Suppressor macrophage (primary cell): ENCODE results near the gene UVSSA.
"Not testable (repeated sequence)": the region's sequence is repeated elsewhere in the genome, so short reads cannot be mapped to it uniquely, and the experiment has no call there.

Source experiments
- DNase-seq, 4 experiments: peaks; one replicate each; pipeline ENCODE4 v3.0.0-alpha.2; 2020 to 2022

UVSSA gene

GRCh38 chr4:1378559-1379231, 31.7 kb downstream of the UVSSA start:
- DNase-seq = no peak

- DNase-seq = no peak
These were observed 32.4 kb downstream of the UVSSA start for GRCh38 chr4:1379351-1379781.

GRCh38 chr4:1379801-1380331, 32.9 kb downstream of the UVSSA start:
- DNase-seq = no peak

- DNase-seq = no peak
These were observed 33.6 kb downstream of the UVSSA start for GRCh38 chr4:1380368-1381151.

GRCh38 chr4:1381181-1381621, 34.2 kb downstream of the UVSSA start:
- DNase-seq = no peak

GRCh38 chr4:1381944-1382541, 35.0 kb downstream of the UVSSA start:
- no peak for DNase-seq

- no peak for DNase-seq
These were observed 36.0 kb downstream of the UVSSA start for GRCh38 chr4:1382776-1383727.

- no peak for DNase-seq
These were observed 37.0 kb downstream of the UVSSA start for GRCh38 chr4:1383728-1384591.

- no peak for DNase-seq
These were observed 37.8 kb downstream of the UVSSA start for GRCh38 chr4:1384675-1385372.

GRCh38 chr4:1385373-1386340, 38.6 kb downstream of the UVSSA start:
- no peak for DNase-seq

GRCh38 chr4:1393363-1393762, 46.4 kb downstream of the UVSSA start:
- DNase-seq = not testable (repeated sequence)

GRCh38 chr4:1393866-1394265, 46.9 kb downstream of the UVSSA start:
- no peak for DNase-seq

GRCh38 chr4:1394554-1395388, 47.8 kb downstream of the UVSSA start:
- not testable (repeated sequence) for DNase-seq

GRCh38 chr4:1395389-1395820, 48.4 kb downstream of the UVSSA start:
- not testable (repeated sequence) for DNase-seq

- no peak for DNase-seq
These were observed 49.2 kb downstream of the UVSSA start for GRCh38 chr4:1395941-1396805.

- DNase-seq = no peak
These were observed 49.9 kb downstream of the UVSSA start for GRCh38 chr4:1396806-1397455.
